H9 (cell line): Measurements from ENCODE around the gene KCNG2. TPM values are rescaled to one million over a fixed set of nuclear protein-coding genes. Genes with fewer than 3 reads are reported as not detected.

Experiments
- DNase-seq: peaks from one replicate; pipeline ENCODE4 v3.0.0-alpha.2; 2017
- H2AFZ ChIP-seq: one replicate; pipeline ENCODE4 v1.6.1; 2013; ENCODE audit warnings: mild to moderate bottlenecking, low read length, control low read depth, moderate library complexity
- H2AK5ac ChIP-seq: 2 replicates; pipeline ENCODE4 v1.6.1; 2013; ENCODE audit warnings: low read length, control low read depth, mixed read lengths; ENCODE audit not compliant: insufficient read length
- H2BK120ac ChIP-seq: one replicate; pipeline ENCODE4 v1.6.1; 2013; ENCODE audit warnings: low read depth, mild to moderate bottlenecking, low read length, control low read depth, inconsistent platforms; ENCODE audit not compliant: poor library complexity, severe bottlenecking
- H2BK12ac ChIP-seq: 2 replicates; pipeline ENCODE4 v1.6.1; 2013; ENCODE audit warnings: low read length, control low read depth, mixed read lengths, low read depth; ENCODE audit not compliant: insufficient read length
- H2BK15ac ChIP-seq: 2 replicates; pipeline ENCODE4 v1.6.1; 2013; ENCODE audit warnings: low read depth, low read length, control low read depth
- H2BK20ac ChIP-seq: one replicate; pipeline ENCODE4 v1.6.1; 2013; ENCODE audit warnings: low read depth, mild to moderate bottlenecking, low read length, control low read depth, inconsistent platforms; ENCODE audit not compliant: poor library complexity, severe bottlenecking
- H2BK5ac ChIP-seq: 2 replicates; pipeline ENCODE4 v1.6.1; 2013; ENCODE audit warnings: low read length, control low read depth, mixed read lengths; ENCODE audit not compliant: insufficient read length
- H3K14ac ChIP-seq: 2 replicates; pipeline ENCODE4 v1.6.1; 2013; ENCODE audit warnings: low read length, control low read depth; ENCODE audit not compliant: insufficient read depth
- H3K18ac ChIP-seq: 2 replicates; pipeline ENCODE4 v1.6.1; 2013; ENCODE audit warnings: low read depth, mild to moderate bottlenecking, mixed read lengths, low read length, control low read depth; ENCODE audit not compliant: insufficient read length
- H3K23ac ChIP-seq: 2 replicates; pipeline ENCODE4 v1.6.1; 2013; ENCODE audit warnings: low read length, control low read depth, mixed read lengths, low read depth; ENCODE audit not compliant: insufficient read length
- H3K23me2 ChIP-seq: 2 replicates; pipeline ENCODE4 v1.6.1; 2013; ENCODE audit warnings: low read depth, mild to moderate bottlenecking, mixed read lengths, low read length, control low read depth; ENCODE audit not compliant: insufficient read length, poor library complexity, severe bottlenecking
- H3K27ac ChIP-seq: 2 replicates; pipeline ENCODE4 v1.5.1; 2013; ENCODE audit warnings: low read length, control low read depth, mixed read lengths, low read depth; ENCODE audit not compliant: insufficient read length
- H3K27me3 ChIP-seq: 2 replicates; pipeline ENCODE4 v1.6.1; 2013; ENCODE audit warnings: low read length, control low read depth, inconsistent platforms; ENCODE audit not compliant: insufficient read depth
- H3K4ac ChIP-seq: 2 replicates; pipeline ENCODE4 v1.6.1; 2013; ENCODE audit warnings: low read depth, mild to moderate bottlenecking, control low read depth, inconsistent platforms, low read length, moderate library complexity
- H3K4me1 ChIP-seq: 2 replicates; pipeline ENCODE4 v1.6.1; 2013; ENCODE audit warnings: low read length, control low read depth, inconsistent platforms; ENCODE audit not compliant: insufficient read depth
- H3K4me2 ChIP-seq: 2 replicates; pipeline ENCODE4 v1.6.1; 2013; ENCODE audit warnings: low read length, control low read depth, mixed read lengths; ENCODE audit not compliant: insufficient read length, insufficient read depth
- H3K56ac ChIP-seq: 2 replicates; pipeline ENCODE4 v1.6.1; 2013; ENCODE audit warnings: low read depth, mild to moderate bottlenecking, mixed read lengths, low read length, control low read depth; ENCODE audit not compliant: insufficient read length
- H3K79me1 ChIP-seq: 2 replicates; pipeline ENCODE4 v1.6.1; 2013; ENCODE audit warnings: low read depth, mild to moderate bottlenecking, moderate library complexity, low read length, control low read depth, inconsistent platforms; ENCODE audit not compliant: insufficient read depth, poor library complexity, severe bottlenecking
- H3K79me2 ChIP-seq: 2 replicates; pipeline ENCODE4 v1.6.1; 2013; ENCODE audit warnings: low read length, control low read depth, inconsistent platforms; ENCODE audit not compliant: insufficient read depth
- H3K9ac ChIP-seq: 2 replicates; pipeline ENCODE4 v1.6.1; 2013; ENCODE audit warnings: low read length, control low read depth, mixed read lengths; ENCODE audit not compliant: insufficient read length; ENCODE audit errors: extremely low read depth
- H3K9me3 ChIP-seq: one replicate; pipeline ENCODE4 v1.6.1; 2013; ENCODE audit warnings: low read depth, low read length, inconsistent platforms; ENCODE audit not compliant: control insufficient read depth
- H3T11ph ChIP-seq: one replicate; pipeline ENCODE4 v1.6.1; 2013; ENCODE audit warnings: mild to moderate bottlenecking, low read length, control low read depth, inconsistent platforms
- H4K20me1 ChIP-seq: one replicate; pipeline ENCODE4 v1.6.1; 2013; ENCODE audit not compliant: control insufficient read depth, insufficient read length, insufficient read depth
- H4K5ac ChIP-seq: 2 replicates; pipeline ENCODE4 v1.6.1; 2013; ENCODE audit warnings: low read depth, mild to moderate bottlenecking, mixed read lengths, low read length, control low read depth; ENCODE audit not compliant: insufficient read length
- H4K8ac ChIP-seq: replicated peaks from 2 replicates; pipeline ENCODE4 v1.6.1; 2013; ENCODE audit warnings: low read length, control low read depth, mixed read lengths, low read depth; ENCODE audit not compliant: insufficient read length
- H4K91ac ChIP-seq: 2 replicates; pipeline ENCODE4 v1.6.1; 2013; ENCODE audit warnings: low read depth, mild to moderate bottlenecking, moderate library complexity, mixed read lengths, low read length, control low read depth; ENCODE audit not compliant: insufficient read length
- H3K27ac Mint-ChIP-seq, 3 experiments: 2 replicates in 2 of 3; 3 replicates in 1 of 3; pipeline ENCODE4 v1.8.0; 2020 to 2021; ENCODE audit warnings: mixed read lengths in 3 of 3, mild to moderate bottlenecking in 1 of 3, moderate library complexity in 1 of 3
- H3K27me3 Mint-ChIP-seq: 2 replicates; pipeline ENCODE4 v1.8.0; 2021; ENCODE audit warnings: low read depth, mild to moderate bottlenecking, moderate library complexity, mixed read lengths
- H3K36me3 Mint-ChIP-seq, 3 experiments: 2 replicates in 2 of 3; 3 replicates in 1 of 3; pipeline ENCODE4 v1.8.0; 2020 to 2021; ENCODE audit warnings: low read depth in 3 of 3, mixed read lengths in 3 of 3; ENCODE audit not compliant: insufficient read depth in 1 of 3
- H3K4me1 Mint-ChIP-seq, 2 experiments: 2 replicates each; pipeline ENCODE4 v1.8.0; 2020; ENCODE audit warnings: mixed read lengths in 2 of 2
- H3K4me3 Mint-ChIP-seq, 2 experiments: 2 replicates in 1 of 2; 3 replicates in 1 of 2; pipeline ENCODE4 v1.8.0; 2020 to 2021; ENCODE audit warnings: mild to moderate bottlenecking in 2 of 2, mixed read lengths in 2 of 2, moderate library complexity in 1 of 2
- H3K9me3 Mint-ChIP-seq, 2 experiments: 2 replicates in 1 of 2; 3 replicates in 1 of 2; pipeline ENCODE4 v1.8.0; 2020; ENCODE audit warnings: mild to moderate bottlenecking in 2 of 2, mixed read lengths in 2 of 2, moderate library complexity in 1 of 2
- CTCF ChIP-seq: fragments of 200-600 bp; sonication (generic); conservative IDR thresholded peaks from 3 replicates; pipeline ENCODE4 v1.8.0; 2021; ENCODE audit warnings: antibody characterized with exemption, mild to moderate bottlenecking
- WGBS: extraction: QIAGEN DNeasy Blood & Tissue Kit; methylation state at CpG from one replicate; pipeline ENCODE4 v1.1.7; 2013; ENCODE audit warnings: missing lambda C conversion rate, low lambda C conversion rate, mixed read lengths; ENCODE audit not compliant: insufficient read length; ENCODE audit errors: extremely low coverage; 5-methylcytosine and 5-hydroxymethylcytosine counted together
- total RNA-seq: library from RNA; stranded (reverse); gene quantifications from 2 replicates; pipeline ENCODE4 v1.2.1, GENCODE V29; 2021

KCNG2 gene
- total RNA-seq, 1 experiment from 2014 or later: 0.15 TPM

DNA sequence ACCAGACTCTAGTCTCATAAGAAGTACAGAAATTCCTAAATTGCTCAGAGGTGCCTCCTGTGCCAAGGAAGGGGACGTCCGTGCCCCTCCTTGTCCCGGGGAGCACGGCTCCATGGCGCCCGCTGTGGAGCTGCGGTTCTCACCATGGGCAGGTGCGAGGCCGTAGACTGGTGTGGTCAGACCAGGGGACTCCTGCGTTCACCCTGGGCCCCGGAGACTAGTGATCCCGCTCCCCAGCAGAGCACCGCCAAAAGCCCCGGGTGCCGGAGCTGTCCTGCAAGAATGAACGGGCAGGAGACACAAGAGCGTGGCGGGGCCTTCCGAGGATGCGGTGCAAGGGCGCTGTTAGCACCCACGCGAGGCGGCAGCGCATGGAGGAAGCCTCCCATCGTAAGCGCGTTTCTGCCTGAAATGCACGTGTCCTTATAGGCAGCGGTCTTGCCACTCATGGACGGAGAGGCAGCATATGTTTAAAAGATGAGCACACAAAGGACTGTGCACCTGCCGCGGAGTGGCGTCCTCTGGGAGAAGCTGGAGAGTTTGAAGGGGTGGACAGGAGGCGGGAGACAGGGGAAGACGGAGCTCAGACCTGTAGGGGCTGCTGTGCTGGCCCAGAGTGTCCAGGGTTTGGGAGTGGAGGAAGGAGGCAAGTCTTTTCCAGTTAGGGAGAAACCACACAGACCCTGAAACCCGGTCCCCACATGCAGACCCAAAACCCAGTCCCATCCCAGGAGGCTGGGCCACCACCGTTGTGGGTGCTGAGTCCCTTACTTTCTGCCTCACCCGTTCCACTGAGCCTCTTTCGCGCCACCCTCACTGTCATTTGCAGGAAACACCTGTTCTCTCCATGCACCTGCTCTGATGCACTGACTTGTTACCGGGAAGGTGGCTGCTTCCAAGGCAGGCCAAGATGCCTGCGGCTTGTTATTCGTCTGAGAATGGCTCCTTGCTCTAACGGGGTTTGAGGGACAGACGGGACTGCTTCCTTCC, 7.5 kb upstream of the KCNG2 start:
- no peak overlapping the region for H4K8ac ChIP-seq
- H4K91ac ChIP-seq: no peak overlapping the region
- no peak overlapping the region for H4K5ac ChIP-seq
- H3K18ac ChIP-seq: no peak overlapping the region
- H3K4me2 ChIP-seq: no peak overlapping the region
- peaks cover 2% of the 10 kb centered on the region for H4K20me1 ChIP-seq
- H3K27me3 Mint-ChIP-seq: peaks cover 83% of the 10 kb centered on the region
- H3K79me1 ChIP-seq: no peaks in the 10 kb centered on the region
- no peak overlapping the region for H2BK5ac ChIP-seq
- no peak overlapping the region for H2AK5ac ChIP-seq
- no peak for DNase-seq
- no peak overlapping the region for H3K27ac Mint-ChIP-seq
- no peak overlapping the region for H3K4ac ChIP-seq
- no peak overlapping the region for H2BK15ac ChIP-seq
- H2BK120ac ChIP-seq: no peak overlapping the region
- H2BK12ac ChIP-seq: no peak overlapping the region
- no peak overlapping the region for H3K14ac ChIP-seq
- no peaks in the 10 kb centered on the region for H3K79me2 ChIP-seq
- WGBS: no CpG with 5 or more reads among the region's 46 CpGs
- no peak overlapping the region for H3K23ac ChIP-seq
- H3K4me3 Mint-ChIP-seq: no peak overlapping the region; a peak in 1 of 5 replicates
- no peak for TF ChIP-seq CTCF
- H3K9me3 Mint-ChIP-seq: peaks cover 2 to 5% of the 10 kb centered on the region in 2 experiments; a peak in 2 of 5 replicates
- H3K56ac ChIP-seq: no peak overlapping the region
- no peaks in the 10 kb centered on the region for H3K23me2 ChIP-seq
- H3K9me3 ChIP-seq: no peaks in the 10 kb centered on the region
- no peaks in the 10 kb centered on the region for H3K4me1 ChIP-seq
- H2AFZ ChIP-seq: no peak overlapping the region
- H3K9ac ChIP-seq: no peak overlapping the region
- peaks cover 19% of the 10 kb centered on the region; the same call in 1 of the 2 replicates for H3K27me3 ChIP-seq
- H3K27ac ChIP-seq: no peak overlapping the region
- no peaks in the 10 kb centered on the region; a peak in 1 of 4 replicates for H3K4me1 Mint-ChIP-seq
- H3K36me3 Mint-ChIP-seq: no peaks in the 10 kb centered on the region
- H2BK20ac ChIP-seq: no peak overlapping the region
- H3T11ph ChIP-seq: no peak overlapping the region
